HCT116 (cell line): ENCODE measurements around the gene ARHGAP28. TPM values are rescaled to one million over a fixed set of nuclear protein-coding genes. Genes with fewer than 3 reads are reported as not detected.

Experiments
- ATAC-seq: fragments of 200-7000 bp; cut with Tn5 transposase; 2 replicates; pipeline ENCODE4 v1.9.1; 2020; ENCODE audit warnings: mild to moderate bottlenecking, moderate library complexity
- BruUV-seq: library from RNA; stranded (reverse); fragments of 400-500 nt; replicated peaks from 2 replicates; lab custom pipeline; 2021; lab: Mats Ljungman, UMichigan
- CTCF ChIA-PET: fragments of 300-600 bp; sonication (Branson Sonifier 250); formaldehyde crosslinking; loops from one replicate; lab custom pipeline; 2021; ENCODE audit warnings: antibody characterized with exemption; lab: Charles Lee
- POLR2A ChIA-PET: fragments of 300-600, 350-600 bp; sonication (Branson Sonifier 250); formaldehyde crosslinking; loops from one replicate; lab custom pipeline; 2021; ENCODE audit warnings: antibody characterized with exemption; lab: Charles Lee
- RAD21 ChIA-PET, 2 experiments: fragments of 300-600 bp; sonication (Branson Sonifier 250); formaldehyde crosslinking; loops; one replicate each; lab custom pipeline; 2023; ENCODE audit warnings: low total read pairs in 2 of 2; ENCODE audit not compliant: uncharacterized antibody in 2 of 2, unreplicated experiment in 2 of 2, low non-redundant PET in 1 of 2; lab: Charles Lee
- DNase-seq: peaks from one replicate; pipeline ENCODE4 v3.0.0-alpha.2; 2010; ENCODE audit warnings: low read depth, low spot score
- H2AFZ ChIP-seq: fragments of 200-600 bp; shearing (Covaris generic), sonication (generic); 2 replicates; pipeline ENCODE4 v1.6.1; 2017; ENCODE audit warnings: low read depth, mixed run types, mixed read lengths, antibody characterized with exemption, low read length; ENCODE audit not compliant: poor library complexity, severe bottlenecking
- H3K27ac ChIP-seq: 2 replicates; pipeline ENCODE4 v1.5.1; 2012; ENCODE audit warnings: low read depth, low read length
- H3K27me3 ChIP-seq: fragments of 200-600 bp; sonication (generic); 2 replicates; pipeline ENCODE4 v1.6.1; 2016; ENCODE audit warnings: mixed run types, low read length, mixed read lengths; ENCODE audit not compliant: insufficient read depth
- H3K36me3 ChIP-seq, 2 experiments: fragments of 200-500 bp in 1 of 2; fragments of 200-600 bp in 1 of 2; sonication (Bioruptor generic) in 1 of 2; sonication (generic) in 1 of 2; 2 replicates each; pipeline versions ENCODE4 v1.5.1 to v1.6.1; 2014 to 2016; ENCODE audit warnings: low read length in 2 of 2, inconsistent platforms in 1 of 2, mixed read lengths in 1 of 2, mixed run types in 1 of 2; ENCODE audit not compliant: insufficient read depth in 2 of 2, control insufficient read depth in 1 of 2
- H3K4me1 ChIP-seq, 2 experiments: fragments of 200-600 bp in 1 of 2; sonication (generic) in 1 of 2; 2 replicates each; pipeline versions ENCODE4 v1.5.1 to v1.6.1; 2012 to 2017; ENCODE audit warnings: low read length in 2 of 2, inconsistent platforms in 1 of 2, mild to moderate bottlenecking in 1 of 2, mixed read lengths in 1 of 2, mixed run types in 1 of 2, moderate library complexity in 1 of 2; ENCODE audit not compliant: insufficient read depth in 2 of 2, control insufficient read depth in 1 of 2
- H3K4me2 ChIP-seq: fragments of 200-600 bp; sonication (generic); 2 replicates; pipeline ENCODE4 v1.6.1; 2017; ENCODE audit warnings: mixed run types, low read length, mixed read lengths
- H3K4me3 ChIP-seq, 2 experiments: fragments of 200-600 bp in 1 of 2; sonication (generic) in 1 of 2; replicated peaks in 1 of 2; 2 replicates each; pipeline ENCODE4 v1.5.1; 2011 to 2016; ENCODE audit warnings: low read length in 2 of 2, control low read depth in 1 of 2, low read depth in 1 of 2, mild to moderate bottlenecking in 1 of 2, mixed read lengths in 1 of 2, mixed run types in 1 of 2
- H3K79me2 ChIP-seq: fragments of 200-600 bp; sonication (generic); 2 replicates; pipeline ENCODE4 v1.6.1; 2017; ENCODE audit warnings: mild to moderate bottlenecking, mixed run types, low read length, moderate library complexity, mixed read lengths; ENCODE audit not compliant: insufficient read depth
- H3K9ac ChIP-seq: fragments of 200-600 bp; sonication (generic); 2 replicates; pipeline ENCODE4 v1.6.1; 2016; ENCODE audit warnings: low read length, mixed read lengths
- H3K9me2 ChIP-seq: fragments of 200-600 bp; sonication (generic), shearing (Covaris generic); 2 replicates; pipeline ENCODE4 v1.6.1; 2017; ENCODE audit warnings: mixed run types, mild to moderate bottlenecking, moderate library complexity; ENCODE audit not compliant: insufficient read depth
- H3K9me3 ChIP-seq, 2 experiments: fragments of 200-500 bp in 1 of 2; fragments of 200-600 bp in 1 of 2; sonication (Bioruptor generic) in 1 of 2; sonication (generic) in 1 of 2; 2 replicates each; pipeline ENCODE4 v1.6.1; 2014 to 2017; ENCODE audit warnings: low read length in 2 of 2, mixed read lengths in 2 of 2, inconsistent platforms in 1 of 2, low read depth in 1 of 2, mild to moderate bottlenecking in 1 of 2, mixed run types in 1 of 2, moderate library complexity in 1 of 2; ENCODE audit not compliant: control insufficient read depth in 1 of 2, insufficient read depth in 1 of 2
- H4K20me1 ChIP-seq: fragments of 200-600 bp; sonication (generic), shearing (Covaris generic); 2 replicates; pipeline ENCODE4 v1.6.1; 2017; ENCODE audit warnings: mixed run types, mild to moderate bottlenecking, moderate library complexity; ENCODE audit not compliant: insufficient read depth
- CBX3 ChIP-seq: IDR thresholded peaks from 2 replicates; pipeline ENCODE4 v1.6.1; 2012; ENCODE audit warnings: low read depth
- CEBPB ChIP-seq: IDR thresholded peaks from 2 replicates; pipeline ENCODE4 v1.6.1; 2012; ENCODE audit warnings: low read depth
- CTCF ChIP-seq, 3 experiments: fragments of 200-600 bp in 1 of 3; sonication (generic) in 1 of 3; IDR thresholded peaks in 2 of 3; conservative IDR thresholded peaks in 1 of 3; 2 replicates each; pipeline ENCODE4 v1.5.1; 2012 to 2017; ENCODE audit warnings: low read depth in 2 of 3, low read length in 2 of 3, antibody characterized with exemption in 1 of 3, borderline replicate concordance in 1 of 3, control low read depth in 1 of 3, mild to moderate bottlenecking in 1 of 3, mixed read lengths in 1 of 3, mixed run types in 1 of 3, moderate library complexity in 1 of 3; ENCODE audit not compliant: insufficient read depth in 1 of 3
- EGR1 ChIP-seq: IDR thresholded peaks from 2 replicates; pipeline ENCODE4 v1.6.1; 2012; ENCODE audit warnings: low read depth
- ELF1 ChIP-seq: IDR thresholded peaks from 2 replicates; pipeline ENCODE4 v1.6.1; 2012; ENCODE audit warnings: low read depth, borderline replicate concordance
- EZH2 ChIP-seq: fragments of 200-600 bp; sonication (generic); IDR thresholded peaks from 2 replicates; pipeline ENCODE4 v1.6.1; 2017; ENCODE audit warnings: antibody characterized with exemption, mixed run types
- FOSL1 ChIP-seq: IDR thresholded peaks from 2 replicates; pipeline ENCODE4 v1.6.1; 2012; ENCODE audit warnings: low read depth
- JUND ChIP-seq: IDR thresholded peaks from 2 replicates; pipeline ENCODE4 v1.6.1; 2012
- RAD21 ChIP-seq: IDR thresholded peaks from 2 replicates; pipeline ENCODE4 v1.6.1; 2012; ENCODE audit warnings: low read depth, mild to moderate bottlenecking
- SIN3A ChIP-seq: IDR thresholded peaks from 2 replicates; pipeline ENCODE4 v1.6.1; 2012; ENCODE audit warnings: low read depth
- SP1 ChIP-seq: IDR thresholded peaks from 2 replicates; pipeline ENCODE4 v1.6.1; 2012; ENCODE audit warnings: low read depth
- TCF7L2 ChIP-seq: IDR thresholded peaks from 2 replicates; pipeline ENCODE4 v1.7.0; 2011; ENCODE audit warnings: borderline replicate concordance, inconsistent platforms; ENCODE audit not compliant: insufficient read depth, insufficient read length; ENCODE audit errors: extremely low read depth
- YY1 ChIP-seq: IDR thresholded peaks from 2 replicates; pipeline ENCODE4 v1.6.1; 2011; ENCODE audit warnings: low read length, low read depth, moderate library complexity, mild to moderate bottlenecking; ENCODE audit not compliant: insufficient replicate concordance; ENCODE audit errors: extremely low read depth
- intact Hi-C: fragments of 100-400 bp; cut with micrococcal nuclease; formaldehyde crosslinking; loops from 2 replicates; pipeline ENCODE4 v1.10.0; 2022
- total RNA-seq: library from RNA; stranded (reverse); gene quantifications from one replicate; pipeline ENCODE4 v1.2.1, GENCODE V29; 2021; ENCODE audit not compliant: unreplicated experiment
- TF ChIP-seq, protein P1 (sequence below): IDR thresholded peaks from 2 replicates; pipeline ENCODE4 v1.6.1; 2012
- TF ChIP-seq, protein P2 (sequence below): IDR thresholded peaks from 2 replicates; pipeline ENCODE4 v1.6.1; 2012

ARHGAP28 gene
- total RNA-seq, 1 experiment from 2014 or later: not detected

- no peak overlapping the region for H3K9ac ChIP-seq
- ChIA-PET CTCF (no interaction called here), RAD21 (no interaction called here), POLR2A (no interaction called here)
- H3K79me2 ChIP-seq: no peaks in the 10 kb centered on the region
- no peaks in the 10 kb centered on the region for H3K36me3 ChIP-seq
- intact Hi-C loops: no loop called here
- peaks cover 3 to 4% of the 10 kb centered on the region in 2 experiments; a peak in 2 of 4 replicates for H3K9me3 ChIP-seq
- H3K27ac ChIP-seq: no peak overlapping the region
- H2AFZ ChIP-seq: no peak overlapping the region
- H3K4me2 ChIP-seq: no peak overlapping the region
- H4K20me1 ChIP-seq: no peaks in the 10 kb centered on the region
- DNase-seq (no peak), ATAC-seq (no peak)
- no peaks in the 10 kb centered on the region for H3K4me1 ChIP-seq
- H3K27me3 ChIP-seq: no peaks in the 10 kb centered on the region
- TF ChIP-seq SIN3A: no peak
- TF ChIP-seq SP1: no peak
- no peak for TF ChIP-seq CBX3
- no peak for TF ChIP-seq EGR1
- TF ChIP-seq JUND: no peak
- TF ChIP-seq YY1: no peak
- peak in 2 of 3 experiments; percentile 20 to 24; a peak in 2 of 6 replicates for TF ChIP-seq CTCF (IDR thresholded peaks at IDR 0.05 in 2 of 3, conservative IDR thresholded peaks at IDR 0.05 in 1 of 3; ENCODE audit: borderline replicate concordance in 1 of 3, insufficient read depth in 1 of 3, low read depth in 2 of 3, low read length in 2 of 3)
- no peak for TF ChIP-seq FOSL1
- TF ChIP-seq EZH2: no peak
- TF ChIP-seq, protein P1, sequence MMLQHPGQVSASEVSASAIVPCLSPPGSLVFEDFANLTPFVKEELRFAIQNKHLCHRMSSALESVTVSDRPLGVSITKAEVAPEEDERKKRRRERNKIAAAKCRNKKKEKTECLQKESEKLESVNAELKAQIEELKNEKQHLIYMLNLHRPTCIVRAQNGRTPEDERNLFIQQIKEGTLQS: no peak
- TF ChIP-seq RAD21: peak; percentile 21; the same call in 1 of the 2 replicates
- TF ChIP-seq TCF7L2: no peak
- TF ChIP-seq, protein P2, sequence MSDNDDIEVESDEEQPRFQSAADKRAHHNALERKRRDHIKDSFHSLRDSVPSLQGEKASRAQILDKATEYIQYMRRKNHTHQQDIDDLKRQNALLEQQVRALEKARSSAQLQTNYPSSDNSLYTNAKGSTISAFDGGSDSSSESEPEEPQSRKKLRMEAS: no peak
- TF ChIP-seq ELF1: no peak
- TF ChIP-seq CEBPB: no peak
- TF ChIP-seq, all 23 proteins: peak for 2
- no TSS peak for BruUV-seq
- Histone ChIP-seq H3K4me3 (no peak overlapping the region), H3K9me2 (no peaks in the 10 kb centered on the region)
These were observed 190.8 kb downstream of the ARHGAP28 start for GRCh38 chr18:6920099-6920955.
